ENCODE results near the gene FIBP.
A peak's percentile ranks its signal among the peaks of the same experiment; 100 is the strongest.

FIBP gene

GRCh38 chr11:65918211-65919140 lies 30.2 kb upstream of the FIBP start, which contains the start of gene C11orf68:
Gene C11orf68, minus strand, starts transcription at chr11:65919062. Its CDS starts 31 bp downstream, at chr11:65919031.
- Mint-ChIP-seq H3K27me3 (ENCODE audit: low read depth) (no peaks in the 10 kb centered on the region), H3K36me3 (ENCODE audit: low read depth) (peaks cover 29% of the 10 kb centered on the region), H3K27ac (peak within 1 kb of the TSS; percentile 86), H3K9me3 (no peaks in the 10 kb centered on the region), H3K4me1 (ENCODE audit: low read depth) (peaks cover 22% of the 10 kb centered on the region), H3K4me3 (peak within 1 kb of the TSS; percentile 92)

DNA sequence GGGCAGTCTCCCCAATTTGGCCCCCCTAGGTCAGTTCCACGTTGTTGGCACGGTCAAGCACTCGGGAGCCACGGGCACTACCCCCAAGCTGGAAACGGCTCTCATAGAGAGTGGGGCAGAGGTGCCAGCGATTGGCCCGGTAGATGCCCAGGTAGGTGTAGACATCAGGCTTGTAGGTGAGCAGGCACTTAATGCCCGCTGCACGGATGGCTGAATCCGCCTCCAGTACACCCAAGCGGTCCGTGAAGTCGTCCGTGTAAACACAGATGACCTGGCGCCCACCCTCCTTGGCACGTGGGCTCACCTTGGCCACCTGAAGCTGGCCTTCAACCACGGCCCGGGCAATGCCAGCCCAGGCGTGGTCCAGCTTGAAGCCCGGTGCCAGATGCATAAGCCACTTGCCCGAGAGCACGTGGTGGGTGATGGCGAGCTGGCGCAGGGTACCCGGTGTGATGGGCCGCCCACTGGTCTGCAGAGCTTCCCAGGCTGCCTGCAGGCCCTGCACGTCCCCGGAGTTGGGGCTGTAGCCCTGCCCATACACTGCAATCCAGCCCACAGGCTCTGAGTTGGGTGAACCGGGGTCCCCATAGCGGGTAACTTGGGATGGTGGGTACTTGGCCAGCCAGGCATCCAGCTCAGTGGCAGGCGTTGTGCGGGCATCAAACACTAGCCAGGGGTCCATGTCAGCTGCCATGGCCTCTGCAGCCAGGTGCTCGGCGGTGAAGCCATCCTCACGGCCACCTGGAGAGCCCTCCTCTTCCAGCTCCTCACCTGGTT lies 29.4 kb upstream of the FIBP start:
- H3K4me3 Mint-ChIP-seq = peak overlapping the region; percentile 85
- H3K9me3 Mint-ChIP-seq = no peaks in the 10 kb centered on the region
- peaks cover 20% of the 10 kb centered on the region for H3K4me1 Mint-ChIP-seq (ENCODE audit: low read depth)
- peaks cover 21% of the 10 kb centered on the region for H3K36me3 Mint-ChIP-seq (ENCODE audit: low read depth)
- H3K27ac Mint-ChIP-seq = no peak overlapping the region
- H3K27me3 Mint-ChIP-seq (ENCODE audit: low read depth) = no peaks in the 10 kb centered on the region

DNA sequence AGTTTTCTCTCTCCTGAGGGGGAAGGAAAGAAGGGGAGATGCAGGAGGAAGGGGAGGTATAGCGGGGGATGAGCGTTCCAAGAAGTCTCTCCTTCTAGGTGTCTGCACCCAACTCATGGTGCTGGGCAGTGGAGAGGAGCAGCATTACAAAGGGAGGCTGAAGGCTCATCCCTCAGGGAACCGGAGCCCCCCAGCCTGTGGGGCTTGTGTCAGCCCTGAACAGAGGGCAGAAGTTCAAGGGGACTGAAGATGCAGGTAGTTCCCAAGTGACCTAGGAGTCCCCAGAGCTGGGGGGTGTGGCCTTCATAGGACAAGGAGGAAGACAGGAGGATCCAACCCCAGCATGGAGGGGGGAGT lies 28.8 kb upstream of the FIBP start:
- Mint-ChIP-seq H3K36me3 (ENCODE audit: low read depth) (peaks cover 16% of the 10 kb centered on the region), H3K9me3 (no peaks in the 10 kb centered on the region), H3K4me3 (peak overlapping the region; percentile 85), H3K4me1 (ENCODE audit: low read depth) (peaks cover 20% of the 10 kb centered on the region), H3K27ac (no peak overlapping the region), H3K27me3 (ENCODE audit: low read depth) (no peaks in the 10 kb centered on the region)

DNA sequence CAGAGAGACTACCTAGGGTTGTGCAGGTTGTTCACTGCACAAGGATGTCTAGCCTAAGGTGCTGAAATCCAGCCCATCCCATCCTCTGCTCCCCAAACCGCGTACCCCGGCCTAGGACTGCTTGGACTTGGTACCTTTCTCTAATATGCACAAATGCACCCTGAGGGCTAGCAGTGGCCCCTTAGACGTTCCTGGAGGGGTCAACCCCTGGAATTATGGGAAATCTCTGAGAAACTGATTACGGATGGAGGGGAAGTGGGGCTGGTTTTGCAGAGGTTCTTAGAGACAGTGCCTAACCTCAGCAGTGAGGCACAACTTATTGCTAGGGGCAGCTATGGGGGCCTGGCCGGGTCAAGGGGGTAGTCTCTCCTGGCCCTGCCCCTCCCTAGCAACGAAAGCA lies 28.1 kb upstream of the FIBP start:
- Mint-ChIP-seq H3K4me1 (ENCODE audit: low read depth) (peaks cover 20% of the 10 kb centered on the region), H3K27ac (no peak overlapping the region)

DNA sequence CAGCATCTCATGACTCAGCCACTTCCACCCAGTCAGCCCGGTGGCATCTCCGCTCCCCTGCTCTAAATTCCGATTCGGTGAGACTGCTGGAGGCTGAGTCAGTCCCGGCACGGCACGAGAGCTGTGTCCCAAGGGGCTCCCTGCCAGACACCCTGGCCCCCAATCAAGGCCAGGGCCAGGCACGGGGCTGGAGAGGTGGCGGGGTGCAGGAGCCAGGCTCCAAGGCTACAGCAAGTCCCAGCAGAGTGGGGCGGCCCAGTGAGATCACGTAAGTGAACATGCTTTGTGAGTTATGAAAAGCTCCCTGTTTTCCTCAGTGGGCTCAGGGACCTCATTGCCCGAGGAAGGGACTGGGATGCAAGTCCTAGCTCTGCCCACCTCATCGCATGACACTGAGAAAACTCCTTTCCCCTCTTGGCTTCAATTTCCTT lies 27.6 kb upstream of the FIBP start:
- no peaks in the 10 kb centered on the region for H3K27me3 Mint-ChIP-seq (ENCODE audit: low read depth)
- no peaks in the 10 kb centered on the region for H3K9me3 Mint-ChIP-seq
- peaks cover 15% of the 10 kb centered on the region for H3K36me3 Mint-ChIP-seq (ENCODE audit: low read depth)
- peaks cover 21% of the 10 kb centered on the region for H3K4me1 Mint-ChIP-seq (ENCODE audit: low read depth)
- no peak overlapping the region for H3K27ac Mint-ChIP-seq
- no peak overlapping the region for H3K4me3 Mint-ChIP-seq

More for the DNA sequence above, 28.1 kb upstream of the FIBP start:
- Mint-ChIP-seq H3K36me3 (ENCODE audit: low read depth) (peaks cover 15% of the 10 kb centered on the region), H3K27me3 (ENCODE audit: low read depth) (no peaks in the 10 kb centered on the region), H3K4me3 (peak overlapping the region; percentile 85), H3K9me3 (no peaks in the 10 kb centered on the region)

GRCh38 chr11:65915101-65915820 lies 27.0 kb upstream of the FIBP start:
- Mint-ChIP-seq H3K9me3 (no peaks in the 10 kb centered on the region), H3K27ac (no peak overlapping the region), H3K4me3 (peak overlapping the region; percentile 44)

DNA sequence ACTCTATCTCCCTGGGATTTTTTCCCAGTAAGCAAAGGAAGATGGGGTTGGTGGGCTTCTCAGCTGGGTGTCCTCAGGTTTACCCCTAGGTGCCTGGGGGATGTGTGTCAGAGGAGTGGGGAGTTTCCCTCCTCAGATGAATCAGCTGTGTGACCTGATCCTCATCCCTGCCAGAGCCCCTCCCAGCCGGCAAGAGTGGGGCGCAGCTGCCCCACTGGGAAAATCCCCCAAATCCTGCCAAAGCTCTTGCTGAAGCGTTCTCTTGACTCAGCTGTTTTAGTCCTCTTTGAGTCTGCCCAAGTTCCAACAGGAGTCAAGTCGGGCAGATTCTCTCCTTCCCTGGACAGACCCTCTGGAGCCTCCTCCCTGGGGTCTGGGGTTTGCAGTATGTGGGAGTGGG lies 24.6 kb upstream of the FIBP start:
- Mint-ChIP-seq H3K9me3 (no peaks in the 10 kb centered on the region), H3K27ac (no peak overlapping the region), H3K27me3 (ENCODE audit: low read depth) (no peaks in the 10 kb centered on the region), H3K36me3 (ENCODE audit: low read depth) (peaks cover 12% of the 10 kb centered on the region), H3K4me1 (ENCODE audit: low read depth) (peaks cover 26% of the 10 kb centered on the region), H3K4me3 (no peak overlapping the region)

More at GRCh38 chr11:65915101-65915820, 27.0 kb upstream of the FIBP start:
- Mint-ChIP-seq H3K4me1 (ENCODE audit: low read depth) (peaks cover 21% of the 10 kb centered on the region), H3K36me3 (ENCODE audit: low read depth) (peaks cover 15% of the 10 kb centered on the region), H3K27me3 (ENCODE audit: low read depth) (no peaks in the 10 kb centered on the region)

GRCh38 chr11:65911682-65912568 lies 23.7 kb upstream of the FIBP start:
- H3K4me3 Mint-ChIP-seq = no peak overlapping the region
- H3K4me1 Mint-ChIP-seq (ENCODE audit: low read depth) = peaks cover 22% of the 10 kb centered on the region
- no peaks in the 10 kb centered on the region for H3K9me3 Mint-ChIP-seq
- H3K27ac Mint-ChIP-seq = no peak overlapping the region
- H3K27me3 Mint-ChIP-seq (ENCODE audit: low read depth) = peaks cover 2% of the 10 kb centered on the region
- H3K36me3 Mint-ChIP-seq (ENCODE audit: low read depth) = peaks cover 11% of the 10 kb centered on the region

DNA sequence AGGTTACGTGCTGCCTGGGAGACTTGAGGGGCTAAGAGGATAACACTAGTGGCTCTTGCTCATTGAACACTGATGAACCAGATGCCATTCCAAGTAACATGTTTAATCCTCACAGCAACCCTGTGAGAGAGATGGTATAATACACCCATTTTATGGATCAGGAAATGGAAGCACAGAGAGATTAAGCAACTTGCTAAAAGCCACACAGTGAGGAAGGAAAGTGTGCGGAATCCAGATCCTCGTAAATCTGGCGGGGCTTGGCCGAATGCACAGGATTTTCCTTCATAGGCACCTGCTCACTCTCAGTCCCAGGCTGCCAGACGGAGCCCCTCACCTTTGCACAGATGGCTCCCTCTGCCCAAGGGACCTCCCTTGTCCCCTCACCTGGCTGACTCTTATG lies 19.6 kb upstream of the FIBP start:
- no peak overlapping the region for H3K27ac Mint-ChIP-seq
- H3K4me3 Mint-ChIP-seq = no peak overlapping the region
- no peaks in the 10 kb centered on the region for H3K9me3 Mint-ChIP-seq
- peaks cover 13% of the 10 kb centered on the region for H3K27me3 Mint-ChIP-seq (ENCODE audit: low read depth)
- peaks cover 9% of the 10 kb centered on the region for H3K4me1 Mint-ChIP-seq (ENCODE audit: low read depth)
- no peaks in the 10 kb centered on the region for H3K36me3 Mint-ChIP-seq (ENCODE audit: low read depth)

GRCh38 chr11:65906602-65907001 lies 18.3 kb upstream of the FIBP start:
- Mint-ChIP-seq H3K9me3 (no peaks in the 10 kb centered on the region), H3K36me3 (ENCODE audit: low read depth) (no peaks in the 10 kb centered on the region), H3K27me3 (ENCODE audit: low read depth) (peaks cover 18% of the 10 kb centered on the region), H3K4me1 (ENCODE audit: low read depth) (peaks cover 12% of the 10 kb centered on the region), H3K4me3 (no peak overlapping the region), H3K27ac (no peak overlapping the region)

DNA sequence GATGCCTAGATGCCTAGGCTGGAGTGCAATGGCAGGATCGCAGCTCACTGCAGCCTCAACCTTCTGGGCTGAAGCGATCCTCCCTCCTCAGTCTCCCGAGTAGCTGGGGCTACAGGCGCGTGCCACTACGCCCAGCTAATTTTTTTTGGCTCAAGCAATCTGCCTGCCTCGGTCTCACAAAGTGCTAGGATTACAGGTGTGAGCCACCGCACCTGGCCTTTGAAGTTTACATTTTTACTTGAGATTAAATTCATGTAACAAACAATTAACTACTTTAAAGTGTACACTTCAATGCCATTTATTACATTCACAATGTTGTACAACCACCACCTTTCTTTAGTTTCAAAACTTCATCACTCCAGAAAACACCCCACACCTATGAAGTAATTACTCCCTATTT lies 15.4 kb upstream of the FIBP start:
- no peaks in the 10 kb centered on the region for H3K36me3 Mint-ChIP-seq (ENCODE audit: low read depth)
- H3K4me1 Mint-ChIP-seq (ENCODE audit: low read depth) = peaks cover 8% of the 10 kb centered on the region
- no peaks in the 10 kb centered on the region for H3K9me3 Mint-ChIP-seq
- no peak overlapping the region for H3K4me3 Mint-ChIP-seq
- no peak overlapping the region for H3K27ac Mint-ChIP-seq
- peaks cover 18% of the 10 kb centered on the region for H3K27me3 Mint-ChIP-seq (ENCODE audit: low read depth)

- no peaks in the 10 kb centered on the region for H3K9me3 Mint-ChIP-seq
- peaks cover 18% of the 10 kb centered on the region for H3K27me3 Mint-ChIP-seq (ENCODE audit: low read depth)
- no peak overlapping the region for H3K27ac Mint-ChIP-seq
- no peaks in the 10 kb centered on the region for H3K36me3 Mint-ChIP-seq (ENCODE audit: low read depth)
- H3K4me3 Mint-ChIP-seq = no peak overlapping the region
- peaks cover 10% of the 10 kb centered on the region for H3K4me1 Mint-ChIP-seq (ENCODE audit: low read depth)
Measured at GRCh38 chr11:65903068-65903481, 14.8 kb upstream of the FIBP start.

GRCh38 chr11:65900899-65901180 lies 12.6 kb upstream of the FIBP start:
- Mint-ChIP-seq H3K27me3 (ENCODE audit: low read depth) (peaks cover 12% of the 10 kb centered on the region), H3K36me3 (ENCODE audit: low read depth) (peaks cover 2% of the 10 kb centered on the region), H3K4me1 (ENCODE audit: low read depth) (peaks cover 16% of the 10 kb centered on the region), H3K27ac (peak overlapping the region; percentile 80), H3K9me3 (no peaks in the 10 kb centered on the region), H3K4me3 (no peak overlapping the region)
